GM18520 (cell line): ENCODE measurements around the gene LDB2.

ENCODE experiments used
- ATAC-seq: cut with Tn5 transposase; IDR thresholded peaks from one replicate; pipeline ENCODE4 v1.9.1; 2021; ENCODE audit not compliant: unreplicated experiment

Gene LDB2

DNA sequence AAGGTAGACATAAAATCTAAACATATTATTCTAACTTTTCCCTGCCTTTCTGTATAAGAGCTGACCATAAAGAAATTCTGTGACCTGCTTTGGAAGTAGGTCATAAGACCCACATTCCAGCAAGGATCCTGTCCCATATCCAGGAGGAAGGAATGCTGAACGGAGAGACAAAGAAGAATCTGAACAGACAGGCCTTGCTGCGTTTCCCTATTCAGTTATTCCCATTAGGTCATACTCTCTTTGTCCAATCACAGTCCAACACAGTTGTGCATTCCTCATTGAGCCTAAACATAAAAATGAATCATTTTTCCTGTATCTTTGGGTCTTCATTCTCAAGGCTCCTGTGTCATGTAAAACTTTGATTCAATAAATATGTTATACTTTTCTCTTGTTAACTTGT, 384.6 kb downstream of the LDB2 start:
- no peak for ATAC-seq

DNA sequence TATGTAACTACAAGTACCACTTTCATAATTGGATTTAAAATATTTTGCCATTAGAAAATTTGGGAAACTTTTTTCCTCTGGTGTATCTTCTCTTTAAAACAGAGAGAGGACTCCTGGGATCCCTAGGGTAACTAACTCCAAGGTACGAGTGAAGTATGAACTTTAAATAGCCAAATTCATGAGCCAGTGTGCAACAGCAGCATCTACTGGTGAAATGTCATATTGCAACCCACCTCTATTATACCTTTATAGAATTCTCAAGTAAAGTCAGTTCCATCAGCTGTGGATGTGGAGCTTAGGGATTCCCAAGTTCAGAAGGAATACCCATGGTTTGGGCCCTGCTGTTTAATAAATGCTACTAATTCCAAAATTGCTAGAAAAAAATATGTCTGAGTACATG, 389.5 kb downstream of the LDB2 start:
- ATAC-seq, result no peak

DNA sequence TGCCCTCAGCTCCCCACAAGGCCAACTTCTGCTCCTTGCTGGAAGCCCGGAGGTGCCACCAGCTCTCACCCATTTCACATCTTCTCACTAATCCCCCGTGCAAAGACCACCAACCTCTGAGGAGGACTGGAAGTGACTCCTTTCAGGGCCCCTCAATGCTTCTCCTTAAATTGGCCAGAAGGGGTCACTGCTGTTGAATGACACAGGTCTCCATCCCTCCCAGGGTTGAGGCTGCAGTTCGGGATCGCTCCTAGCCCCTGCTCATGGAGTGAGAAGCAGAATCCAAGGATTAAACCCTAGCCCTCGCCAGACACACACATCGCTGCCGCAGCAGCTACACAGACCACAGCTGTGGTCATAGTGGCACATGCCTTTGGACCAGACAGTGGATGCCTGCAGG, 392.7 kb downstream of the LDB2 start:
- ATAC-seq, result no peak

DNA sequence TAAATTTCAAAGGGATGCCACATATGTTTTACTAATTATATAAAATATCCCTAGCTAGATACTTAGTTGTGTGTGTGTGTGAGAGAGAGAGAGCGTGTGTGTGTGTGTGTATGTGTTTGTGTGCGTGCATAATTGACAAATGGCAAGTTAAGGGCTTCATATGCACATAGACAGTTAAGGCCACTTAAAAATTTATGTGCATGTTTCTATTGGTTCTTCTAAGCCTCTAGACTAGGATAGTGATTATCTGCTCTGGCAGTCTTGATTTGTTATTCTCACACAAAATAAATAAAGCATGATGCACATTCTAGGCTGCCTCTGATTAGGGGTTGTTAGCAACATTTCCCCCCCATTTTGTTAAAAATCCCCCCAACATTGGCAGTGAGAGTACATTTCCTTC, 393.2 kb downstream of the LDB2 start:
- no peak for ATAC-seq

DNA sequence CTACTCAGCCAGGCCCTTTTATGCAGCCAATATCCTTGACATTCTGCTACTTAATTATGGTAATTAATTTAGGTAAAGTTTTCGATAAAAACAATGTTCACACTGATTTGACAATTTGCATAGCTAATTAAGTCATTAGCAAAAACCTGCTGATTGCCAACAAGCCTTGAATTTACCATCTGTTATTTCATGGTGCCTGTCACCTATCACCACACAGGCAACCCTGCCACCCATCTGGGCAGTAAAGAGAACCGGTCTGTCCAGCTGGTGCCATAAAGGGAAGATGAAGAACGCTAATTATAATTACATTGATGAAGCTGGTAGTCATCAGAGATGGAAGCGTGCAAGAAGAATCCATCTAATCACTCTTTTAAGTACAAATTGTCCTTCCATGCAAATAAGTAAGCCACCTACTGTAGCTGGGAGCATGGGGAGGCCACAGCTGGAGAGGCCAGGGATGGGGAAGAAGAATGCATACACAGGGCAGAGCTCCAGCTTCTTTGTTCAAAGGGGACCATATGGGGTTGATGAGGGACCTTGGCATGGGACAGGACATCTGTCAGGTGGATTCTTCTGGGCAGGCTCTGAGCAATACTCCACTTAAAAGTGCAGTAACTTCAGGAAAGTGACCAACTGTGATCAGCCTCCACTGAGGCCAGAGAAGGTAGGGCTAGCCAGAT, 394.9 kb downstream of the LDB2 start:
- no peak for ATAC-seq

DNA sequence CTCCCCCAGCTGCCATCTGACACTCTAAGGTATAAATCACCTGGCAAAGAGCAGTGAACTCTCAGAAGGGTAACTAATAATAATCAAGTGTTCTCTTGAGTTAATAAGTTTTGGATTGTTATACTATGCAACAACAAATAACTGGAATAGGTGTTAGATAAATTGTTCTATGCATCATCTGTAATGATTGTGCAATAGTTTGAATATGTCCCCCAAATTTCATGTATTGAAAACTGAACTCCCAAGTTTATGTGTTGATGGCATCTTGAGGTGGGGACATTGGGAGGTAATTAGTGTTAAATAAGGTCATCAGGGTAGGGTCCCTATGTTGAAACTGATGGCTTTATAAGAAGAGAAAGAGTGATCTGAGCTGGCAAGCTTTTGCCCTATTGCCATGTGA, 399.5 kb downstream of the LDB2 start:
- no peak for ATAC-seq

DNA sequence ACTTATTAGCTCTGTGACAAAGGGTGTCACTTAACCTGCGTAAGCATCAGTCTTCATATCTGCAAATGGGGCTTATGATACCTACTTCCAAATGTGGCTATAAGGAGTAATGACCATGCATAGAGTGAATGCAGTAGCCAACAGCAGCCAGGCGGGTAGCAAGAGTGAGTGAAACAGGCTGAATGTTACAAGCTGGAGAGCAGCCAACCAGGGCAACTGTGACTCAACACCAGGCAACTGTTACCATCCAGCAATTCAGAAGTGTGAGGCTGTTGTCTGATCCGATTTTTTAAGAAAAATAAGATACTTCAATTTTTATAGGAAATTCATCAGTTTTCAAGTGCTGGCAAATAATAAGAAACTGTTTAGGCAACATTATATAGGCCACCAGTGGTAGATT, 401.9 kb downstream of the LDB2 start:
- no peak for ATAC-seq

DNA sequence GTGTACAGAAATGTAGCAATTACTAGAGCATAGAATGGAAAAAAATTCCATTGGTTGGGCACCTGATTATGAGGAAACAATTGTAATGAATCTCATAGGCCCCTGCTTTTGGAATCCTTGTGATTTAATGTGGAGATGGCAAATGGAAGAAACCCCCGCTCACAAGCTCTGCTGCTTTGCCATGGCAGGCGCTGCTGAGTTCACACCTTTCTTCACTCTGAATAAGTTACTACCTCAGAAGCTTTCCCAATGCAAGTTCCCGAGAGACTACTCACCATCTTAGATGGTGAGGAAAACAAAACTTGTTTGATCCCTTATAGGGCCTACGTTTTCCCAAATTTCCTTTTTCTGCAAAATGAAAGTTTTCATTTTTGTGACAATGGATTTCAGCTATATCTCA, 405.6 kb downstream of the LDB2 start:
- no peak for ATAC-seq

DNA sequence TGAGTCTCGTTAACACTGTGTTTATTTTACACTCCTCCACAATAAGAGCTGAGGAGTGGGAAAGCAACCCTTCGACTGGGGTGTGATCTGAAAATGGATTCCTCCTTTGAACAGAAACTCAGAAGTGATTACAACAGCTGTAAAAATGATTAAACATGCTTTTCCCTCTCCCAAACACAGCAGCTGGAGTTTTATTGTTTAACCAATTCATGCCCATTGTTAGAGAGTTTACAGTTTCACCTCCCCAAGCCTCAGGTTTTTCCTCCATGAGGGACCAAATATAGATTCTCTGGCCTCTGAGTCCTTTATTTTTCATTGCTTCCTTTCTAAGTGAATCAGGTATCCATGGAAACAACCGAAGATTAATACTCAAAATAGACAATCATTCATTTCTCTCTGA, 409.2 kb downstream of the LDB2 start:
- no peak for ATAC-seq

DNA sequence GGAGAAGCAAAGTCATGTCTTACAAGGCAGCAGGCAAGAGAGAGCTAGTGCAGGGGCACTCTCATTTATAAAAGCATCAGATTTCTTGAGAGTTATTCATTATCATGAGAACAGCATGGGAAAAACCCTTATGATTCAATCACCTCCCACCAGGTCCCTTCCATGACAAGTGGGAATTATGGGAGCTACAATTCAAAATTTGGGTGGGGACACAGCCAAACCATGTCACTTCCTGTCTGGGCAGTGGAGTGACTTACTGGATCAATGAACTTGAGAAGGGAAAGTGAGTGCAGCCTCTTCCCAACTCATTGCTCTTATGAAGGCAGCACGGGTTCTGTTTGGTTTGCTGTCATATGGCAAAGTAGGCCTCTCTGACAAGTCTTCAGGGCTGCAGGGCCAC, 410.4 kb downstream of the LDB2 start:
- ATAC-seq, result no peak

DNA sequence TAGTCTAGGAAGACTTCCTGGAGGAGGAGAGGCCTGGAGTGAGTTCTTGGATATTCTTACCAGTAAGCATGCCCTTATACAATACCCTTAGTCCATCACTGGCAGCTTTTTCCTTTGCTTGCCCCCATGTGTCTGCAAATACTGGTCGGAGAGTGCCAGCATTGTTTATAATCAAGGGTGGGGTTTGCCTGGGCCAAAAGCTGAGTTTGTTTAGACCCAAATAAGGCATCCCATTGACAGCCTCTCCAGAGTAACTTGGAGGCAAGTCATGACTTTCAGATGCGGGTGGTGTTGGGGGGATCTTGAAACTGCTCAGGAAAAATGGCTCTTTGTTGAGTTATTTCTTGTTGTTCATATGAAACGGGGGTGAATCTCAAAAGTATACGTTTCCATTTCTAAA, 413.7 kb downstream of the LDB2 start:
- no peak for ATAC-seq

DNA sequence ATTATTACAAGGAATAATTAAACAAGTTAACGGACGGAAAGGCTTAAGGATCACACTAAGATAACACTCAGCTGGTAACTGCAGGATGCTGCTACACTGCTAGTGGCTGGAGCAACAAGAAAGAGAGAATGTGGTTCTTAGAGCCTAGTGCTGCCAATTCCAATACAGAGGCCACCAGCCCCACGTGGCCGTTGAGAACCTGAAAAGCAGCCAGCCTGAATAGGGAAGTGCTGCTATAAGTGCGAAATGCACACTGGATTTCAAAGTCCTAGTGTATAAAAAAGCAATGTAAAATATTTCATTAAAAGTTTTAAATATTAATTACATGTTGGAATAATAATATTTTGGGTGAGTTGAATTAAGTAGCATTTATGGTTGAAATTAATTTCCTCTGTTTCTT, 414.9 kb downstream of the LDB2 start:
- no peak for ATAC-seq

DNA sequence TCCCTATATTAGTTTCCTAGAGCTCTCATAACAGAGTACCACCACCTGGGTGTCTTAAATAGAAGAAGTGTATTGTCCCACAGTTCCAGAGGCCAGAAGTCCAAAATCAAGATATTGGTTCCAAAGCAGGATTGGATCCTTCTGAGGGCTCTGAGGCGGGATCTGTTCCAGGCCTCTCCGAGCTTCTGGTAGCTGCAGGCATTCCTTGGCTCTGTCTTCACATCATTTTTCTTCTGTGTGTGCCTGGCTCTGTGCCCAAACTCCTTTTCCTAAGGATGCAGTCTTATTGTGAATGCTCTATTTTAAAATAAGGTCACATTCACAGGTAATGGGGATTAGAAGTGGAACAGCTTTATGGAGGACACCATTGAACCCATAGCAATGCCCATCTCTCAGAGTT, 418.4 kb downstream of the LDB2 start:
- no peak for ATAC-seq

DNA sequence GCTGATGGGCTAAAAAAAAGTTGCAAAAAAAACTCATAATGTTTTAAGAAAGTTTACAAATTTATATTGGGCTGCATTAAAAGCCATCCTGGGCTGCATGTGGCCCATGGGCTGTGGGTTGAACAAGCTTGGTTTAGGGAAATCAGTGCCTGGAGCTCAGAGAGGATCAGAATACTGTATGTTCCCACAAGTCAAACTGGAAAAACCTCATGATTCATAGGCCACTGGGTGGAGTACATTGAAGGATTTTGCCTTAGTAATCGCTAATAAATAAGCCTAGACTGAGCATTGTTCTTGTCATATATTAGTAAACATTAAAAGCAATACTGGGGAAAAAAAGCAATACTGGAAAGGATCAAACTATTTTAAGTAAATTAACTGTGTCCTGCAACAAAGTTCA, 425.9 kb downstream of the LDB2 start:
- ATAC-seq, result no peak

DNA sequence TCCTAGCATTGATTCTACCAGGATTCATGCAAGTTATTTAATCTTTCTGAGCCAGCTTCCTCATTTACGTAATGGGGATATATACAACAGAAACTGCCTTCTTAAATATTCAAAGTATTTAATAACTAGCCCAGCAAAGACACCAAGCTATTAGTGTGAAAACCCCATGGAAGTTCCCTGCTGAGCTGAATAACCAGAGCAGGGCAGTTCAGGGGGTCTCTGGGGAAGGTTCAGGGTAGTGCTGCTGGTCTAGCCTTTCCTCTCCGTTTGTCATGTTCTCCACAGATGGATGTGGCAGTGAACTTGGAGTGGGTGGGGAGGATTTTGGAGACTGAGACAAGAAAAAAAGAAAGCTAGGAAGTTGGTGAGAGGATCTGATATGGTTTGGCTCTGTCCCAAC, 431.4 kb downstream of the LDB2 start:
- ATAC-seq, result no peak

DNA sequence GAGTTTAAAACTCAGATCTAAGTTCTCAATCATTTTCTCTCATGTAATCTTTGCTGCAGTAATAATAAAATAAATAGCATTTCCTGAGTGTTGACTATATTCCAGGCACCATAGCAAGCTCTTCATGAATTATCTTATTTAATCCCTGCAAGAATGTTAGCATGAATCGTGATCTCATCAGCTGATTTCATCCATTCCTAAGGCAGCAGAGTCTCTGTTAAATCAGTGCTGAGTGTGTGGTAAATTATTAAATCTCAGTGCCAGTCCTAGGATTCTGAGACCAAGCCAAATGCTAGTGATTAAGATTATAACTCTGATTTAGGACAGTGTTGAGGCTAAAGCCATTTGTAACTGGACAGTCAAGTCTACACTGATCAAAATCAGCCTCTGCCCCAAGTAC, 431.9 kb downstream of the LDB2 start:
- ATAC-seq, result no peak

DNA sequence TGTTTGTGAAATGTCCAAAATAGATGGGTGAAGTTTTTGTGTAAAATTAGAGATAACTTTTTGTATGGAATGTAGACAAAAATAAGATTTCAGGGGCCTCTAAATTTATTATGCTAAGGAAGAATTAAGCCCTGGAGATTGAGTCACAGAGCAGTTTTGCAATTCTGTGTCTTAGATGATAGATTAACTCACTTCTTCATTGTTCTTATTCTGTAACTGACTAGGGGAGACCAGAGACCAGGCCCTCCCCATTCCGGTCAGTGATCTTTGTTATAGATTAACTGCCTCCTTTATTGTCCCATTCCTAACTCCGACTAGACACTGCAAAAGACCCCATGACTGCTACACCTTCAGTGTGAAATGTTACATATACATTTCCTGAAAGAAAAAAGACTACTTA, 433.8 kb downstream of the LDB2 start:
- no peak for ATAC-seq

DNA sequence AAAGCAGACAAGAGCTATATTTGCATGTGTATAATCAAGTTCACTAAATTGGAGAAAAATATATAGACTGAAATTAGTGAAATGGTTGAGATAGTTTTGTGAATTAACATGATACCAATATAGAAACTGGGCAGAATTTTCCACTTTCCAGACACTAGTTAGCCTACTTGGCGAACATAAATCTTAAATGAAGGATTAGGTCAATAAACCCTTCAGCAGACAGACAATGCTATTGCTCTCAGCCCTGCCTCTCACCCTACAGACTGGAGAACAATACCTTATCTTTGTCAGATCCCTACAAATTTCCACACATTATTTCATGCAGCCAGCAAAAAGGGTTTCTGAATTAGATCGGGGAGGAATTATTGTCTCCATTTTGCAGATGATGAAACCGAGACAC, 435.8 kb downstream of the LDB2 start:
- no peak for ATAC-seq

DNA sequence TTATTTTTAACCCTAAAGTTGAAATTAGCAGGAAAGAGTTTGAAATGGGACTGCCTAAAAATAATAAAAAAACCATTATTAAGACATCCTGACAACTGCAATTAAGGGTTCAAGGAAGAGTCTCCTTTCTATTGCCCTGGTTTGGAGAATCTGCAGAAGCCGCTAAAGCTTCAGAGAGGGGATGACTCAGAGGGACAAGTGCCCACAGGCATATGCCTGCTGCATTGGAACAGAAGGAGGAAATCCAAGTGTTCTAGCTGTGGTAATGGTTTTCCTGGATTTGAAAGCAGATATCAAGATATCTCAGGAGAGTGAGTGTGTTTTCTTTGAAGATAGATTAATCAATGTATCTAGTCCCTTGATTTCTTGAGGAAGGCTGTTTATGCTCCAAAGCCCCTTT, 437.1 kb downstream of the LDB2 start:
- ATAC-seq, result no peak

DNA sequence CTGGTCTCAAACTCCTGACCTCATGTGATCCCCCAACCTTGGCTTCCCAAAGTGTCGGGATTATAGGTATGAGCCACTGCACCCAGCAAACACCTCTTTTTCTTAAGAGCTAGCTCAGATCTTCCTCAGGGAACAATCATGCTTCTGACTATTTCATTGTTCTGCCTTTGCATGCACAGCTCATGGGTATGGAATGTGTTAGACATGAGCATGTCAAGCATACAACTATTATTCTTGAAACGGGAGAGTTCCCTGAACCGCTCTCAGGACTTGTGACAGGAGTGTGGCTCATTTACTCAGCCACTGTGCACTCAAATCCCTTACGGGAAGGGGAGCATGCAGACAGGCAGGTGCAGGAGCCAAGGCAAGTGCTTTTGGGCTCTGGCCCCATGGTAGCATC, 440.5 kb downstream of the LDB2 start:
- ATAC-seq, result no peak
